Activated CD8-positive, alpha-beta memory T cell treated with anti-CD3 and anti-CD28 coated beads for 48 hours (primary cell): ENCODE measurements around the gene RAB15.
A peak's percentile ranks its signal among the peaks of the same experiment; 100 is the strongest.

Experiments
- DNase-seq, 3 experiments: peaks; one replicate each; pipeline ENCODE4 v3.0.0-alpha.2; 2020; ENCODE audit warnings: low read depth in 2 of 3, low spot score in 2 of 3

Gene RAB15

DNA sequence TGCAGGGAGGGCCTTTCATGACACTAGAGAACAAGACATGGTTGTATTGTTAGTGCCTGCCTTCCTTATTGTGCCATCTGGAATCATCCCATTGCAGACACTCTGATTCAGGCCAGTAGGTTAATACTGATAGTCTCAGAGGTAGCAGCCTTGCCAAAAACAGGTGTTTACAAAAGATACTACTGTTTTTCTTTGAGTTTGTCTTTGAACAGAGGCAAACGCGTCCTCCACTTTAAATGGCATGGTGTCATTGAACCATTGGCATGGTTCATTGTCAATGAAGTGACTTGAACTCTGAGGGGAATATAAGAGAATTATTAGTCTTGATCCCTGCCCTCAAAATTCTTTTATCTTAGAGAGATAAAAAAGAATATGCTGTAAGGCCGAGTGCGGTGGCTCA is 18.8 kb upstream of the RAB15 start:
- no peak for DNase-seq

DNA sequence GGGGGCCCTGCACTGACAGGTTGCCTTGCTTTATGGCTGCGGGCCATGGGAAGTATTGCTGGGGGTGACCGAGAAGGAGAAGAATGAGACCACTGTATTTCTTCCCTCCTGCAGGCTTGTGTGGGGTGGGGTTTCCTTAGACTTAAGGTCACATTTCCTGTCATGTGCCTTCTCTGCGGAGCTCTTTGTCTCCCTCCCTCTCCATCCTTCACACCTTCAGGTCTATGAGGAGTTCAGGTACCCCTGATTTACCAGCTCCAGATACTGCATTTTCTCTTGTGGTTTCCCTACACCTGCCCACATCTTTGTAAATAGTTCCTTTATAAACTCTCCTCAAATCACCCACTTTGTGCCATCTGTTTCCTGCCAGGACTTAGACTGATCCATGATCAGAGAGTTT is 18.2 kb upstream of the RAB15 start:
- no peak for DNase-seq

- no peak for DNase-seq
Measured at GRCh38 chr14:64987438-64987767, 15.3 kb upstream of the RAB15 start.

- peak; percentile 77 to 84 (median 79) for DNase-seq
Measured at GRCh38 chr14:64986648-64987437, 14.7 kb upstream of the RAB15 start, which contains the start of gene FNTB. Gene FNTB, plus strand, starts transcription at chr14:64986895. Its CDS starts 59 bp downstream, at chr14:64986954.

DNA sequence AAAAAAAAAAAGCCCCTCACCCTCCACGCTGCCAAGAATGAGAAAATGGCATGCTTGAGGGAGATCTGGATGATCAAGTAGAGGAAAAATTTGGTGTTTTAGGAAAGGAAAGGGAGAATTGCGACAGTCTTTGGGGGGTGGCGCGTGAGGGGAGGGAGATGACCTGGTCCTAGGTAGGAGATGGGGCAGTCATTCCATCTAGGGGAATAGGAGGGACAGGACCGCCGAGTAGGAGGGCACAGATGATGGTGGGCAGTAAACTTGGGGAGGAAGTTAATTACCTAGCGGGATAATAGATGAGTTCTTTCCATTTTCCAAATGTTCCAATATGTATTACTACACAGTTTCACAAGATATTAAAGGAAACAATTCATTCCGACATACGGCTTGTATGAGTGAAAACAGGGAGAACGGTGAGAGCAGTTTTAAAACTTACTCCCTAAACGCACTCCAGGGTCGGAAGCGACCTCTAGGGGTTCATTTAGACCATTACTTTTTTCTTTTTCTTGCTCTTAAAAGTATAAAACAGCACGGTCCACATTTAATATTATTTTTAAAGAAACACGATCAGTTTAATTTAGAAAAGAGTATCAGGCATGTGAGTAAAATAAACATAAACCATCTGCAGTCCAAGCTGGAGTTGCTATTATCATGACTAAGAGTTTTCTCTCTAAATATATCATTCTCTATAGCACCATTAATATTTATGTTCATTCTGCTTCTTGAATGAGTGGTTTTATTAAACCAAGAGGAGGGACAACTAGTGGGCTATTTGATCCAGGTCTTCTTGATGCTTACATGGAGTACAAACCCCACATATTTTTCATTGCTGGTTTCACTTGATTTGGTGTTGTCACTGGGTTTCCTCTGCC is 11.5 kb upstream of the RAB15 start:
- no peak for DNase-seq

DNA sequence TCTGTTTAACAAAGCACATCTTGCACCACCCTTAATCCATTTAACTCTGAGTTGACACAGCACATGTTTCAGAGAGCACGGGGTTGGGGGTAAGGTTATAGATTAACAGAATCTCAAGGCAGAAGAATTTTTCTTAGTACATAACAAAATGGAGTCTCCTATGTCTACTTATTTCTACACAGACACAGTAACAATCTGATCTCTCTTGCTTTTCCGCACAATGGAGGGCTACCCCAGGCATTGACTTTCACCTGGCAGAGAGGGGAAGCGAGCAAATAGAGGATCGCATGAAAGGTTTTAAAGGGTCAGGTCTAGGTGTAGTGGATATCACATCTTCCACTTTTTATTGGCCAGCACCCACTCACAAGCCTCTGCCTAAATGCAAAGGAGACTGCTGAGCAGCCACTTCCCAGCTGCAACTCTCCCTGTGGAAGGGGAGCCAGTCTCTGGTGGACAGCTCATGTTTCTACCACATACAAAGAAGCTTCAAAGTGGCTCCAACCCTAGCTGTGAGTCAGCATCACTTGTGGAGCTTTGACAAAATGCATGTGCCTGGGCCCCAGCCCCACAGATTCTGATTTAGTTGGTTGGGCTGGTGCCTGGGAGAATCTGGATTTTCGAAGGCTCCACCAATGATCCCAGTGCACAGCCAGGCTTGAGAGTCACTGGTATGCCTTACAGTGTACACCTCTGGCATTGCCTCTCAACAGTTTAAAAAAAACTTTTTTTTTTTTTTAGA is 7.4 kb upstream of the RAB15 start:
- no peak for DNase-seq

DNA sequence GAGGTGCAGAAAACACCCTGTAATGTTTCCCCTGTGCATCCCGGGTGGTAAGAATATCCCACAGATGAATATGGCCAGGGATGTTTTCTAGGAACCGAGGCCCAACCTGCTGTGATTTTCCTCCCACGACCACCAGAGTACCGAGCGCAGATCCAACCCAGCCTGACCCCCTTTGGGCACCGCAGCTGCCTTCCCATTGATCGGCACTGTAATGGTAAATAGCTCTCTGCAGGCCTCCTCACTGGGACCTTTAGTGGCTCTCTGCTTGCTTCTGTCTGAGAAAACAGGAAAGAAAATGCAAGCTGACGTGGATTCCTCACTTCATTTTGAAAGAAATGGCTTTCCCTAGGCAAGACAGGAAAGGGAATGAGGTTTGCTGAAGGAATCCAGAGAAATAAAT is 2.4 kb upstream of the RAB15 start:
- no peak for DNase-seq

GRCh38 chr14:64973826-64974225 is 1.7 kb upstream of the RAB15 start:
- no peak for DNase-seq

GRCh38 chr14:64973026-64973442 is 898 bp upstream of the RAB15 start:
- DNase-seq = no peak

- no peak for DNase-seq
Measured at GRCh38 chr14:64971491-64971942, 619 bp downstream of the RAB15 start.

- no peak for DNase-seq
Measured at GRCh38 chr14:64970776-64971477, 1.2 kb downstream of the RAB15 start.

DNA sequence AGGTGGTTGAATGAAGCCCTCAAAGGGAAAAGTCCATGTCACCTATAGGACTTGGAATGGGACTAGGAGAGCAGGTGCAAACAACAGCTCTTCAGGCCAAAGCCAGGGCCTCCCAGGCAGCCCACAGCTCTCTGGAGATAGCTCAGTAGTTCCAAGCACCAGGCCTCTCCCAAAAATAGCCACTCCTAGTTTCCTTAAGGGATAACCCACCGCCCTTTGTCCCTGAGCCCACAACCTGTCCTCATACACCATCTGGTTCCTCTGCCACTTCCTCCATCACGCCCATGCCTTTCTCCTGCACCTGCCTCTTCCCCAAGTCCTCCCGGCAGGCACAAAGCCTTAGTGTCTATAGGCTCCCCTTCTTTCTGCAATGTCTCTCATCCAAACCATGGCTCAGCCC is 2.1 kb downstream of the RAB15 start:
- DNase-seq = no peak

- DNase-seq = no peak
Measured at GRCh38 chr14:64968651-64969050, 3.5 kb downstream of the RAB15 start.

- DNase-seq = no peak
Measured at GRCh38 chr14:64968167-64968566, 4.0 kb downstream of the RAB15 start.

DNA sequence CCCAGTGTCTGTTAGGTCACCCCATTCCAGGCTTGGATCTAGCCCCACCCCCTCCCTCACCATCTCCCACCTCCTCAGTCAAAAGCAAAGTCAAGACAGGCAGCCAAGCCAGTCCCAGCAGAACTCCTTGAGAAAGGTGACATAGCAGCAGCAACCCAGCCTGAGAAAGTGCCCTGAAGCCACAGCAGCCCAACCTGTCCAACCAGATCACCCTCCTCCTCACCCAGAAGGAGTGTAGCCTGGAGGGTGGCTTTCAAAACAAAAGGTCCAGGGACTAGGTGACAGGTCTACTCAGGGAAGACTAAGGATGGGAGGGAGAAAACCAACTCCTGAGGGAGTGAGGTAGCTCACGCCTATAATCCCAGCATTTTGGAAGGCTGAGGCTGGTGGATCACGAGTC is 5.2 kb downstream of the RAB15 start:
- DNase-seq = no peak

- DNase-seq = no peak
Measured at GRCh38 chr14:64965356-64966000, 6.7 kb downstream of the RAB15 start.

- DNase-seq = no peak
Measured at GRCh38 chr14:64963611-64964010, 8.5 kb downstream of the RAB15 start.

GRCh38 chr14:64960762-64961276 is 11.3 kb downstream of the RAB15 start:
- DNase-seq = no peak

GRCh38 chr14:64958743-64959142 is 13.4 kb downstream of the RAB15 start:
- DNase-seq = no peak

DNA sequence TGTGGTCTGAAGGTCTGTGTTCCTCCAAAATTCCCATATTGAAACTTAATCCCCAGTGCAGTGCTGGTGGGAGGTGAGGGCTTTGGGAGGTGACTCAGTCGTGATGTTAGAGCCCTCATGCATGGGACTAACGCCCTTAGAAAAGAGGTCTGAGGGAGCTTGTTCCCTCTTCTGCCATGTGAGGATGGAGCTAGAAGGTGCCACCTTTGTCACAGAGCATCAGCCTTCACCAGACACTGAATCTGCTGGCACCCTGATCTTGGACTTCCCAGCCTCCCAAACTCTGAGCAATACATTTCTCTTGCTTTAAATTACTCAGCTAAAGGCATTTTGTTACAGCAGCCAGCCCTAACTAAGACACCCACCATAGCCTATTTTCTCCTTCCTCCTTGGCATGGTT is 13.9 kb downstream of the RAB15 start:
- DNase-seq = no peak
